ENCODE measurements around the gene MDFIC2.

MDFIC2 gene

DNA sequence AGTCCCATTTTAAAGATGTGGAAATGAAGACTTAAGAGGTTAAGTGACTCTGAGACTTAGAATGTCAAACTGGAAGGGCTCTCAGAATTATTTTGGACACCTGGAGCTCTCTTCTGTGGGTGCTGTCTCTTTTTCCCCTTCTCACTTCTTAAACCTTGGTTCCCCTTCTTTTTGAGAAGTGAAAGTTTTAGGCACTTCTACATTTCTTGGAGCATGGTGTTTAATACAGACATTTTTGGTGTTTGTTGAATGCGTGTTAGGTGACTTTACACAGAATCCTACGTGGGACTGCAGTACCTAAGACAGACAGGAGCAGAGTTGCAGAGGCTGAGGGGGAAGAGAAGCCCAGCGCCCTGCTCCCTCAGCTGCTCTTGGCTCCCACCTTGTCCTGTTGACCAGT, 133.3 kb downstream of the MDFIC2 start:
- DNase-seq (ENCODE audit: low read depth), result no peak

DNA sequence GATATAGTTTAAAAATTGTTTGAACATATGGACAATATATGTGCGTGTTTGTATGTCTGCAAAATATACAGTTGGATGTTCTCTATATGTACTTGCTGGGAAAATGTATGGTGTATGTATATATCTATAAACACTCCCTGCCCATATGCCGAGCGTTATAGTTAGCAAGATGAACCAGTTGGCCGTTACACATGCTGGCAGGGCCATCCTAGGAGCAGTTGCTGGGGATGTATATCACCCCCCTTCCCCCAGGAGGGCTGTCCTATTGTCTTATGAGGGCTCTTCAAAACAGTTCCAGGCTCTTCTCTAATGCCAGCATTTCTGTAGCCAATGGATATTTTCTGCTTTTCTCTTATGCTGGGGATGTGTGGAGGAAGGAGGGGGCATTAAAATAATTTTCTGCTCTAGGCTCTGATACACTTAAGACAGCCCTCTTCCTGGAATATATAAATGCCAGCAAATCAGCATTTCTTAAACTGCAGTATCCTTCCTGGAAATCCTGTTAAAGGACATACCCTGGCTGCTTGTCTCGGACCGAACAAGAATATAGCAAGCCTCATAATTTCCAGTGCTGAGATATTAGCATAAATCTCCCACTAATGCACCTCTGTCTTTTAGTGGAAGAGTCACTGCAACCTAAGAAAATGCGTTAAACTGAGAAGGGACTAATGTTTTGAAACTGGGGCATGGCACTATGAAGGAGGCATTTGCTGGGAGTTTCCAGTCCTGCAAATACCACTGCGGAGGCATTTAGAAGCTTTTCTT, 134.4 kb downstream of the MDFIC2 start:
- no peak for DNase-seq (ENCODE audit: low read depth)

DNA sequence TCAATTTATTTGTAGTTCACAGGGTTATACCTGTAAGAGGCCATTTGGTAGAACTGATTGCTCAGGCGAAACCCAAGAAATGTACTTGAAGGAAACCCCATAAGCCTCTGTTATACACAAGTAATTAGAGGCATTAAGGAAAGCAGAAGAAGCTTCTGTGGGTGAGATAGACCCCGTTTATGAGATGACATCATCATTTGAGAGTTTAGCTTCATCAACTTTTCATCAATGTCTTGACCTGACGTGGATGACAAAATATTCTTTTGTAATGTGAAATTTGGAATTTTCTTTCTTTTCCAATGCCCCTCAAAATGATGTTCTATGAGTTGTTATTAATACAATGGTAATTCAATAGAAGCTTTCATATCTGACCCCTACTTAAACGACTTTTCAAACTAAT, 136.2 kb downstream of the MDFIC2 start:
- DNase-seq (ENCODE audit: low read depth), result no peak

DNA sequence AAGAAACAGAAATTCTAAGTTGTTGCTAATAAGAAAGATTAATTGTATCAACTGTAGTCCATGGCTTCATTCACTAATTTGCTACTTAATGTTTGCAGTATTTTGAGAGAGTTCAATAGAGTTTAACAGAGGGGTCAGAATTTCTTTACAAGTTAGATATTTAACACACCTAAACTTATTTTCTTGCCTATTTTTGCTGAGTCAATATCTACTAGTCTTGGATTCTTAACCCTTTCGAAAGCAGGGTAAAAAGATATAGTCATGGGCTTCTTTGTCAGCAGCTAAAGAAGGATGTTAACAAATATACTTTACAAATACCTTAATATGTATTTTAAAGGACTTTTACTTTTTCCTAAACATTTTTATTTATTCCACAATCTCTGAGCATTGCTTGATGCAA, 155.6 kb downstream of the MDFIC2 start:
- DNase-seq (ENCODE audit: low read depth), result no peak

DNA sequence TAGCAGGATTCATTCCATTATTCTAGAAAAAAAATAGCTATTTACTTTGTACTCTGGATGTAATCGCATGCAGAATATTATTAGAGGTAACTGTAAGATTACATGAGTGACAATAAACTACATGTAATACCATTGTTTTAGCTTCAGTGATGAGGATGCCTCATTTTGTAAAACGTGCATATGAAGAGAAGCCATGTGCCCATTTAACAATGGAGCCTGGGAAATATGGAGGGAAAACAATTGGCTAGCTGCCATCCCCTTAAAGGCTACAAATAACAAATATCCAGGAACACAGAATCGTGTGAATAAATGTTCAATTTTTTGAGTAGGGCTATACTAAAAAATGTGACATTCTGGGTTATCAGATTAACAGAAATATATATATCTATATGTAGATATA, 161.8 kb downstream of the MDFIC2 start:
- DNase-seq (ENCODE audit: low read depth), result no peak

DNA sequence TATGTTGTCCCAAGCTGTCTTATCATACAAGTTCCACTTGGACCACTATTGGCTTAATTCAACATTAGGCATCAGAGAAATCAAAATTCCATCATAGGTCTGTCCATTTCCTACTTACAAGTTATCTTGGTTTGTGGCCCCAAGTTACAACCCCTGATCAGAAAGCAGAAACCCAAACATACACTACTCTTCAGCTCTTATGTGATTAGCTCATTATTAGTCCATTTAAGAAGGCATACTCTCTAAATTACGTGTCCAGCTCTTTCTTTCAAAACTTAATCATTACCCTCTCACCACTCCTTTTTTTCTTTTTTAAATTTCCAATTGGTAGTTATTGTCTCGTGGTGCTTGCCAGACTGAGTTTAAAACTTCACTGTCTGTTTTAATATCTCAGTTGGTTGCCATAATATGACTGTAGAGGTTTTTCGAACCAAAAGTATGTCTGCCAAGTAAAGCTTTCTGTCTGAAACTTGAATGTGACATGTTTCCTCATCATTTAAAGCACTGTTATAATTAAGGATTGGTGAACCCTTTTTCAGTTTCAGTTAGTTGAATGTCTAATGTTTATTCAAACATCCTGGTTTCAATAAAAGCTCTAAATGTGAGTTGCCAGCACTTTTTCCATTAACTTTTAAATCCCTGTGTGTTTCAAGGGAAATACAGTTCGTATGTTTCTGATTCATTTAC, 162.6 kb downstream of the MDFIC2 start:
- DNase-seq (ENCODE audit: low read depth), result no peak
